OCI-LY7 (cell line): ENCODE data around the gene CDK18. TPM values are rescaled to one million over a fixed set of nuclear protein-coding genes. Genes with fewer than 3 reads are reported as not detected.

ENCODE experiments used
- BruUV-seq: library from RNA; stranded (reverse); fragments of 400-500 nt; replicated peaks from 2 replicates; lab custom pipeline; 2021; lab: Mats Ljungman, UMichigan
- CTCF ChIA-PET: fragments of 300-600 bp; sonication (Branson Sonifier 250); formaldehyde crosslinking; loops from one replicate; lab custom pipeline; 2022; ENCODE audit warnings: antibody characterized with exemption; ENCODE audit not compliant: unreplicated experiment; lab: Charles Lee
- POLR2A ChIA-PET: fragments of 300-600 bp; sonication (Branson Sonifier 250); formaldehyde crosslinking; loops from one replicate; lab custom pipeline; 2022; ENCODE audit warnings: antibody characterized with exemption; lab: Charles Lee
- DNase-seq: peaks from one replicate; pipeline ENCODE4 v3.0.0-alpha.2; 2015; ENCODE audit warnings: low spot score
- H2AFZ ChIP-seq: fragments of 200-600 bp; sonication (generic), shearing (Covaris generic); 2 replicates; pipeline ENCODE4 v1.6.1; 2014; ENCODE audit warnings: mild to moderate bottlenecking, antibody characterized with exemption, low read length, moderate library complexity
- H3K27ac ChIP-seq: fragments of 200-600 bp; sonication (generic); 2 replicates; pipeline ENCODE4 v1.5.1; 2014; ENCODE audit warnings: mixed run types, low read depth, mild to moderate bottlenecking, moderate library complexity, low read length, inconsistent platforms; ENCODE audit not compliant: poor library complexity, severe bottlenecking
- H3K36me3 ChIP-seq: fragments of 200-600 bp; sonication (generic); 2 replicates; pipeline ENCODE4 v1.6.1; 2014; ENCODE audit warnings: mild to moderate bottlenecking, antibody characterized with exemption, low read length, moderate library complexity, mixed read lengths; ENCODE audit not compliant: insufficient read depth
- H3K4me1 ChIP-seq: fragments of 200-600 bp; sonication (generic); 2 replicates; pipeline ENCODE4 v1.5.1; 2014; ENCODE audit warnings: mild to moderate bottlenecking, low read length; ENCODE audit not compliant: insufficient read depth, poor library complexity, severe bottlenecking
- H3K4me2 ChIP-seq: fragments of 200-600 bp; sonication (generic); 2 replicates; pipeline ENCODE4 v1.6.1; 2014; ENCODE audit warnings: mild to moderate bottlenecking, low read length
- H3K4me3 ChIP-seq: fragments of 200-600 bp; sonication (generic); 2 replicates; pipeline ENCODE4 v1.5.1; 2014; ENCODE audit warnings: mild to moderate bottlenecking, low read depth, low read length; ENCODE audit not compliant: poor library complexity, severe bottlenecking
- H3K79me2 ChIP-seq: fragments of 200-600 bp; sonication (generic); 2 replicates; pipeline ENCODE4 v1.6.1; 2016; ENCODE audit warnings: low read depth, mild to moderate bottlenecking, low read length, moderate library complexity, mixed read lengths; ENCODE audit not compliant: insufficient read depth
- H3K9me2 ChIP-seq: fragments of 200-600 bp; sonication (generic); 2 replicates; pipeline ENCODE4 v1.6.1; 2016; ENCODE audit warnings: mild to moderate bottlenecking, low read length, mixed read lengths; ENCODE audit not compliant: insufficient read depth
- H3K9me3 ChIP-seq: fragments of 200-600 bp; sonication (generic); 2 replicates; pipeline ENCODE4 v1.6.1; 2014; ENCODE audit warnings: mild to moderate bottlenecking, mixed run types, low read length, mixed read lengths
- H4K20me1 ChIP-seq: fragments of 200-600 bp; sonication (generic); 2 replicates; pipeline ENCODE4 v1.6.1; 2014; ENCODE audit warnings: mild to moderate bottlenecking, antibody characterized with exemption, low read length, moderate library complexity, mixed read lengths; ENCODE audit not compliant: insufficient read depth
- EZH2phosphoT487 ChIP-seq: fragments of 200-600 bp; sonication (generic); IDR thresholded peaks from 2 replicates; pipeline ENCODE4 v1.6.1; 2018; ENCODE audit warnings: low read depth, borderline replicate concordance, mild to moderate bottlenecking, mixed run types, antibody characterized with exemption, low read length, moderate library complexity, mixed read lengths
- intact Hi-C: fragments of 100-400 bp; cut with micrococcal nuclease; formaldehyde crosslinking; loops from one replicate; pipeline ENCODE4 v1.10.0; 2022; ENCODE audit not compliant: unreplicated experiment
- total RNA-seq, 2 experiments: library from RNA; depleted of rRNA in 1 of 2; stranded (reverse); fragments of >200 nt in 1 of 2; shearing (Covaris generic) in 1 of 2; gene quantifications; 2 replicates each; pipeline ENCODE4 v1.2.3, GENCODE V29; 2014 to 2022
- TF ChIP-seq, protein P1 (sequence below): fragments of 200-600 bp; sonication (generic); conservative IDR thresholded peaks from 2 replicates; pipeline ENCODE4 v1.5.1; 2014; ENCODE audit warnings: mild to moderate bottlenecking, antibody characterized with exemption, low read length, moderate library complexity, mixed read lengths

Gene CDK18
- total RNA-seq, 2 experiments from 2014 or later = 10.1 to 21.2 TPM

DNA sequence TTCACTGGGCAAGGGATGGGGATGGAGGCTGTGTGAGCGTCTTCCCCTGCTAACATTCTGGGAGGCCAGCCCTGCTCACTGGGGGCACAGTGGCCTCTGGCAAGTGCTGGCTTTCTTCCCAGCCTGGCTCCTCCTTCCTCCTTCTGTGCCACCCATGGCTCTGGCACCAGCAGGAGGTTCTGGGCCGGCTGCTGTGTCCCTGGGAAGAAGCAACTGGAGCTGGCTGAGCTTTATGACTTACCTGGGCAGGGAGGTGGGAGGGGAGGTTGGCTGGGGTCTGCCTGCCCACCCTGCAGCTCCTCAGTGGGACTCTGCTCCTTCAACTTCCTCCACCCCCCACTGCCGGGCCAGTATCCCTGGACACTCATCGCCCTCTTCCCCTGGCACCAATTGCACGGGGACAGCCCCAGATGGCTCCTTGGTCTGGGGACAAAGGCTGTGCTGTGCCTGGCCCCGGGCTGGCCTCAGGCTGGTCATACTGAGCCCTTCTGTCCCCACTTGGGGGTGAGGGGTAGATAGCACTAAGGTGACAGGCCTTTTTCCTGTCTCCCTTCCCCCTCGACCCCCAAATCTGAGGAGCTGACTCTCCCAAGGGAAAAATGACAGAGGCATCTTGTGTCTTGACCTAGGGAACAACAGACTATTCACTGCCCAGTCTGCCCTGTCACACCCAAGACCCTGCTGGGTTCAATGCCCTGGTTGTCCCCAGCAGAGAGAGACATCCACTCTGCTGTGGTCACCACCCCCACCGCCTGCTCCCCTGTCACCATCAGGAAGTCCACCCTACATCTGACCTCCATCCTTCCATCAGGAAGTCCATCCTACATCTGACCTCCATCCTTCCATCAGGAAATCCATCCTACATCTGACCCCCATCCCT, 14.4 kb downstream of the CDK18 start:
- CTCF ChIA-PET = no interaction called here
- Histone ChIP-seq H3K4me3 (no peak overlapping the region), H4K20me1 (no peaks in the 10 kb centered on the region; the same call in 1 of the 2 replicates), H3K4me1 (no peaks in the 10 kb centered on the region), H3K27ac (no peak overlapping the region), H3K36me3 (no peaks in the 10 kb centered on the region), H3K9me3 (no peaks in the 10 kb centered on the region), H2AFZ (no peak overlapping the region), H3K9me2 (no peaks in the 10 kb centered on the region), H3K4me2 (no peak overlapping the region), H3K79me2 (no peaks in the 10 kb centered on the region)
- POLR2A ChIA-PET = no interaction called here
- TF ChIP-seq, protein P1, sequence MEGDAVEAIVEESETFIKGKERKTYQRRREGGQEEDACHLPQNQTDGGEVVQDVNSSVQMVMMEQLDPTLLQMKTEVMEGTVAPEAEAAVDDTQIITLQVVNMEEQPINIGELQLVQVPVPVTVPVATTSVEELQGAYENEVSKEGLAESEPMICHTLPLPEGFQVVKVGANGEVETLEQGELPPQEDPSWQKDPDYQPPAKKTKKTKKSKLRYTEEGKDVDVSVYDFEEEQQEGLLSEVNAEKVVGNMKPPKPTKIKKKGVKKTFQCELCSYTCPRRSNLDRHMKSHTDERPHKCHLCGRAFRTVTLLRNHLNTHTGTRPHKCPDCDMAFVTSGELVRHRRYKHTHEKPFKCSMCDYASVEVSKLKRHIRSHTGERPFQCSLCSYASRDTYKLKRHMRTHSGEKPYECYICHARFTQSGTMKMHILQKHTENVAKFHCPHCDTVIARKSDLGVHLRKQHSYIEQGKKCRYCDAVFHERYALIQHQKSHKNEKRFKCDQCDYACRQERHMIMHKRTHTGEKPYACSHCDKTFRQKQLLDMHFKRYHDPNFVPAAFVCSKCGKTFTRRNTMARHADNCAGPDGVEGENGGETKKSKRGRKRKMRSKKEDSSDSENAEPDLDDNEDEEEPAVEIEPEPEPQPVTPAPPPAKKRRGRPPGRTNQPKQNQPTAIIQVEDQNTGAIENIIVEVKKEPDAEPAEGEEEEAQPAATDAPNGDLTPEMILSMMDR = no peak
- TF ChIP-seq EZH2phosphoT487 = no peak
- intact Hi-C loops = no loop called here
- no TSS peak for BruUV-seq
- no peak for DNase-seq

- Histone ChIP-seq H3K36me3 (no peaks in the 10 kb centered on the region), H3K4me1 (no peaks in the 10 kb centered on the region), H3K27ac (no peak overlapping the region), H3K4me3 (no peak overlapping the region), H3K9me3 (no peaks in the 10 kb centered on the region), H3K79me2 (no peaks in the 10 kb centered on the region), H4K20me1 (no peaks in the 10 kb centered on the region; the same call in 1 of the 2 replicates), H2AFZ (no peak overlapping the region), H3K4me2 (no peak overlapping the region), H3K9me2 (no peaks in the 10 kb centered on the region)
- no peak for DNase-seq
- BruUV-seq = no TSS peak
- intact Hi-C loops = no loop called here
- TF ChIP-seq, protein P1 = no peak
- no peak for TF ChIP-seq EZH2phosphoT487
- POLR2A ChIA-PET = interaction anchor here (0.7 kb wide), 1 partner anchor 252 kb away, joined by 3 read pairs; no protein-coding TSS in a partner anchor
- CTCF ChIA-PET = no interaction called here
Observed at GRCh38 chr1:205519541-205520131, 15.2 kb downstream of the CDK18 start.

GRCh38 chr1:205520709-205521108, 16.2 kb downstream of the CDK18 start:
- Histone ChIP-seq H3K4me3 (no peak overlapping the region), H3K4me1 (no peaks in the 10 kb centered on the region), H3K79me2 (no peaks in the 10 kb centered on the region), H3K9me3 (no peaks in the 10 kb centered on the region), H2AFZ (no peak overlapping the region), H3K4me2 (no peak overlapping the region), H3K36me3 (no peaks in the 10 kb centered on the region), H3K9me2 (no peaks in the 10 kb centered on the region), H3K27ac (no peak overlapping the region), H4K20me1 (no peaks in the 10 kb centered on the region)
- POLR2A ChIA-PET = interaction anchor here (0.7 kb wide), 1 partner anchor 251 kb away, joined by 3 read pairs; no protein-coding TSS in a partner anchor
- TF ChIP-seq, protein P1 = no peak
- TF ChIP-seq EZH2phosphoT487 = no peak
- no peak for DNase-seq
- CTCF ChIA-PET = no interaction called here
- intact Hi-C loops = no loop called here
- no TSS peak for BruUV-seq
